GM04504 (cell line): ENCODE data around the gene SUCLG2.

Experiments used
- DNase-seq: peaks from one replicate; pipeline ENCODE4 v3.0.0-alpha.2; 2012; ENCODE audit warnings: low read depth

Gene SUCLG2

DNA sequence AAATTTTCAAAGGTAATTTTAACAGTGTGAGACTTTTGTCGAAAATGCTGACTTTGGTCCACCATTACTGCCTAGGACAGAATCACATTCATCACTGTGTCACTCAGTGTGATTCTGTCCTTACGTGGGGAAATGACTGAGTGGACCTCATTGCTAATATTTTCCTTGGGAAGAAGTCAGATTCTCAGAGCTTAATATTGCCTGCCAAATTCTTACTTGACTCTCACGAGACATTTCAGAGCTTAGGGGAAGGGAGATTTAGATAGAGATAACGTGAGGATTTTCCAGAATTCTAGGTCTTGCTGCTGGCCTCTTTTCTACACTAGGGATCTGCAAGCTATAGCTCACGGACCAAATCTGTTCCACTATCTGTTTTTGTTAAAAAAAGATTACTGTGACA, 270.4 kb downstream of the SUCLG2 start:
- DNase-seq: no peak

DNA sequence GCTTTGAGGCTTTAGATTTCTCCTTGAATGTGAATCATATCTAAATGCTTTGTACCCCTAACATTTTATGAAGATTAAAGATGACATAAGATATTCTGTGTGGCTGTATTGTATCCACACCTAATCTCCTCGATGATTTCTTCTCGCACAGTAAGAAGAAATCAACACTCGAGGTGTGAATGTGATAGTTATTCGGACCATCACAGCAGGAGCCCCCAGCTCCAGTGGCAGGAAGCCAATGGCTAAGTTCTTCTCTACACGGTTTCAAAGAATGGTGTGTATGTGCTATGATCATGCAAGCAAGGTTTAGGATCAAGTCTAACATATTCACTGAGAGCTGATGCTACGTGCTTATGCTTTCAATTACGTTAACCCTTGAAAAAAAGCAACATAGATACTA, 271.0 kb downstream of the SUCLG2 start:
- no peak for DNase-seq

DNA sequence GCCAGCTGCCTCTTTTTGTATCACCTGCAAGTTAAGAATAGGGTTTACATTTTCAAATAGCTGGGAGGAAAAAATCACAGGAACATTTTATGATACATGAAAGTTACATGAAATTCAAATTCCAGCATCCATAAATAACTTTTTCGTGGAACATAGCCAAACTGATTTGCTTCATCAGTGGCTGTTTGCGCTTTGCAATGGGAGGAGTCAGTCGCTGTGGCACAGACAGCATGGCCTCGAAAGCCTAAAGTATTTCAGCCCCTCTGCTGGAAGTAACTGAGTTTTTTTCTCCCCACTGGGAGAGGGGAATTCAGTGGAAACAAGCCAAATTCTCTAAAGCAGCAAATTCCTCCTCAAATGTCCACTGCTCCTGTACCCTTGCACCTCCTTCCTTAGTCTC, 271.9 kb downstream of the SUCLG2 start:
- no peak for DNase-seq

DNA sequence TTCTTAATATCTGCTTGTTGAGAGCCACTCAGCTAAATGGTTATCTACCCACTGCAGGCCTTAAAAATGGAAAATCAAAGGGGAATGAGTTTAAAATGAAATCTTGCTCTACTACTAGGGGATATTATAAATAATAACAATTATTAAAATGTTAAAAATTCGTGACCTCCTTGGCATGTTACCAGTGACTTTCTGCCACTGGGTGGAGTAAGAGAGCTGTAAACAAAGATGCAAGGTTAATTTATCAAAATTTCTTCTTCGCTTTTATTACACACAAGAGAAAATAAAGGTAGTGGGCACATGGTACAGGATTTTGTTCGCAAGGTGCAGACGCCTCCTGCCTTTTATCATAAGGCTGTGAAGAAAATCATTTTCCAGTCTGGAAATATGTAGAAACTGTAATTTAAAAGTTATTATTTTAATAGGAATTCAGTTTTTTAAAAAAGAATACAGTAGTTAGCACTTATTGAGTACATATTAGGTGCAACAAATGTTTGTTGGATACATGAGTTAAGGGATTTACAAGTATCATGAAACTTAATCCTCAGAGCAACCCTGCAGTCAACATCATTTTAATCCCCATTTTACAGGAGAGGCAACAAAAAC, 272.6 kb downstream of the SUCLG2 start:
- peak; percentile 5 for DNase-seq

DNA sequence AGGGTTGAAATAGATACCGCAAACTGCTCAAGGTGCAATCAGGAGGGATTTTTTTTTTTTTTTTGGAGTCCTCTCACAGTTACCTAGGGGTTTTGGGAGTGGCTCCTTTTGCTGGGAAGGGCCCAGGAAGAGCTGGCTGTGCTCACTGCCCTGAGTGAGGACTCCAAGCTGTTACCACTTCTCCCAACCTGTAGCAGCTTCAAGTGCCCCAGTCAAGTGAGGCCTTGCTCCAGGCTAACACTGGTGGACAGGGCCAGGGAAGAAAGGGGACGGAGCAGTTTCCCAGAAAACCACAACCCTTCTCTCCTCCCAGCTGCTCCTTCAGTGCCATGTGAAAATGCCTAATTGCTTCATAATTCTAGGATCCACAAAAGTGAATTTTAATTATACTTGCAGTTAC, 274.3 kb downstream of the SUCLG2 start:
- DNase-seq: no peak

DNA sequence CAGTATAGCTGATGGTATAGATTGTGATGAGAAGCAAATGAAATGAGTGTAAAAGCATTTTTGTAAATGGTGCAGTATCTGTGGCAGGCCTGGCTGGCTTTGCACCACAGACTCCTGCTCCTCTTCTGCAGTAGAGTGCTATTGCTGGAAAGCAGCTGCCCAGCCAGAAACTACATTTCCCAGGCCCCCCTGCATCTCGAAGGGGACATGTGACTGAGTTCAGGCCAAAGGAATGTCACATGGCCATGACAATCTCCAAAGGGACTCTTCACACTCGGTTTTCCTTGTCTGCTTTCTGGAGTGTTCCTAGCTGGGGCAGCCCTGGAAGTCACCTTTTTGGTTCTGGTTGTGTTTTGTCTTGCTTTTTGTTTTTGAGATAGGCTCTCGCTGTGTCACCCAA, 277.1 kb downstream of the SUCLG2 start:
- no peak for DNase-seq

DNA sequence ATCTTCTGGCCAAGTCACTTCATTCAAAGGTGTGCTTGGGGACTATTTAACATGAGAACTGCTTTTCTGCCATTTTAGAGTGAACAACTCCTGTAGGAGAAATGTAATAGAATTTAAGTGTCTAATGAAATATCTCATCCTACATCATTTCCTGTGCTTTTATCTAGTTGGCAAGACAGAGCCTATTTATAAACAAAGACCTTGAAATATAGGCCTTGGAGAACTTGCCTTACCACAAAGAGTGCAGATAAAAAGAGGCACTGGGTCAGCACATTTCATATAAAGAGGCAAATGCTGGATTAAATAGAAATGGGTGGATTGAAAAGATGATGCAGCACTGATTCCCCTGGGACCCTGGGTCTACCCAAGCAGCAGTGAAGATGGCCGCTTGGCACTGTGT, 278.0 kb downstream of the SUCLG2 start:
- no peak for DNase-seq

DNA sequence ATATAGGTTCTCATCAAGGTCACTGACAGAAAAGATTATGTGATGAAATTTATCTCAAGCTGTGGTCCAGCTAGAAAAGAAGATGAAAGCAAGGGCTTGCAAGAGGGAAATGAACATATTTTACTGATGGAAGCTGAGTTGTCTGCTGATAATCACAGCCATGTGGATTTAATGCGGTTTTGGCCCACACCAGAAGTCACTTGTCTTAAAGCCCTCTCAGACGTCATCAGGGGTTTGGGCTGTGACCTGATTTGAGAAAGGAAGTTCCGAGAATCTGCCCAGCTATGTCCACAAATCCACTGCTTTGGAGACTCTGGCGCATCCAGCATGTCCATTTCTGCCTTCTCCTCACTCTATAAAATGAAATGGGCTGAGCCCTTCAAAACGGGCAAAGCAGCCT, 278.4 kb downstream of the SUCLG2 start:
- DNase-seq: no peak

DNA sequence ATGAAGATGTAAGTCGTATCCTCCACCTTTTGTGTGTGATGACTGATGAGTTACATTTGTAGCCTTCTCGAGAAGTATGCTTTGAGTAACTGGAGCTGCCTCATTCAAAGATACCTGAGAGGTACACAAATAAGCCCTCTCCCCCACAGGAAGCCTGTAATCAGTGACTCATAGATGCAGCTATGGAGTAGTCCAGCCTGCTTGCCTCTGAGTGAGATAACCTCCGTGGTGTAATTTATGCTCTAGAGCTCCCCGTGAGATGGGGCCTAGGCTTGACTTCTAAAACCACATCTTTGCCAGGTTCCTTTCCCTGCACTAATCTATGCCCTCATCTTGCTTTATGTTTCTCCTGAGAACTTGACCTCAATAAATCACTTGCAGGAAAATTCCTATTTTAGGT, 291.7 kb downstream of the SUCLG2 start:
- DNase-seq: no peak

DNA sequence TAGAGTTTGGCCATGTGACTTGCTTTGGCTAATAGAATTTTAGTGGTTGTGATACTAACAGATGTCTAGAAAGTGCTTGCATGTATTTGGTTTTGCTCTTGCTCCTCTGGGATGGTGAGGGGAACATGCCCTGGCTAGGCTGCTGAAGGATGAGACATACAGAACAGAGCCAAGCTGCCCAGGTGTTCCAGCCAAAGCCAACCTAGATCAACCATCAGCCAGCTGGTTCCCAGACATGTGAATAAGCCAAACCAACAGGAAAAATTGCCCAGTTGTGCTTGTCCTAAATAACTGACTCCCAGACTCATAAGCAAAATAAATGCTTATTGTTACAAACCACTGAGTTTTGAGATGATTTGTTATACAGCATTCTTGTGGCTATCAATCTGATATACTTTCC, 292.6 kb downstream of the SUCLG2 start:
- no peak for DNase-seq

DNA sequence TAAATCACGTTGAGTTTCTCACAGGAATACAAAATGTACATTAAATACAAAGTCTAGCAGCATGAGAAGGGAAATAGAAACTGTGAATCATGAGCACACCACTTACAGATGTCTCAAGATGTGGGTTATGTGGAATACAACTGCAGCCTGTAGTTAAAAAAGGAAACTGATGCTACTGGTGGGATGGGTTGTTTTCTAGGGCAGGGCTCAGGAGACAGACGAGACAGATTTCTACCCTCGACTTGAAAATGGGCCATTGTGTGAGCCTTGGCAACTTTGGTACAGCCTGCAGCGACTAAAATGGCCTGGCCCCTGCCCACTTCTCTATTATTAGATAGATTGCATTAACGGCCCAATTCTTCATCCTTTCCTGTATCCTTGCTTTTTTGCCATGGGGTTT, 293.1 kb downstream of the SUCLG2 start:
- no peak for DNase-seq

DNA sequence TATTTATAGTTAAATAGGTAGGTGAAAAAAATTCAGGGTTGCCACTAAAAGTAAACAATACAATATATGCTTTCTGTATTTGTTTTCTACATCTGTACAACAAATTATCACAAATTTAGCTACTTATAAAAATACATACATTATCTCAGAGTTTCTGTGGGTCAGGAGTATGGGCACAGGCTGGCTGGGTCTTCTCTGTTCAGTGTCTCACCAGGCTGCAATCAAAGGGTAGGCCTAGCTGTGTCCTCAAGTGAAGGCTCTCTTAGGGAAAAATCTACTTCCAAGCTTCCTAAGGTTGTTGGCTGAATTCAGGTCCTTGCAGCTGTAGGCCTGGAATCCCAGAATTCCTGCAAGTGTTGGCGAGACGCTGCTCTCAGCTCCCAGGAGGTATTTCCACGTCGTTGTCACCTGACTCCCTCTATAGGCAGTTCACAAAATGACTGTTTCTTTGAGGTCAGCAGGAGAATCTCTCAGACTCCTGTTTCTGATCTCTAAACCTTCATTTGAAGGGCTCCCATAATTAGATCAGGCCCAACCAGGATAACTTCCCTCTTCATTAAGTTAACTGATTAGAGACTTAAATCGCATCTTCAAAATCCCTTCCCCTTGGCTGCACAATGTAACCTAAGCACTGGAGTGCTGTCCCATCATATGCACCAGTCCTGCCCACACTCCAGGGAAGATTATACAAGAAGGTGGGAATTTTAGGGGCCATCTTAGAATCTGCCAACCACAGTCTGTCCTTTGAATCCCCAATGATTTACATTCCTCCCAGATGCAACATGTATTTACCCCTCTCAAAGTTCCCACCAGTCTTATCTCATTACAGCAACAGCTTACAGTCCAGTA, 296.6 kb downstream of the SUCLG2 start:
- DNase-seq: peak; percentile 5

DNA sequence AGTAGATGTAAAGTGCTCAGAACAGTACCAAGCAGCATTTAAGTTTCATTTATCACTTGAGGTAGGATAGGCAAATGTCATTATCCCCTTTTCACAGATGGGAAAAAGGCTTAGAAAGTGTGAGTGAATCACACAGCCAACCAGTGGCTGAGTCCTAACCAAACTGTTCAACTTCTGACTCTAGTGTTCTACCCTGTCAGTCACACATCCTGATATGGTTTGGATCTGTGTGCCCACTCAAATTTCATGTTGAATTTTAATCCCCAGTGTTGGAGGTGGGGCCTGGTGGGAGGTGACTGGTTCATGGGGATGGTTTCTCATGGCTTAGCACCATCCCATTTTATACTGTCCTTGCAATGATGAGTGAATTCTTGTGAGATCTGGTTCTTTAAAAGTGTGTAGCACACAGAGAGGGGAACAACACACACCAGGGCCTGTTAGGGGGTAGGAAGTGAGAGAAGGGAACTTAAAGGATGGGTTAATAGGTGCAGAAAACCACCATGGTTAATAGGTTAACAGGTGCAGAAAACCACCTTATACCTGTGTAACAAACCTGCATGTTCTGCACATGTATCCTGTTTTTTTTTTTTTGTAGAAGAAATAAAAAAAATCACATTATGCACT, 304.7 kb downstream of the SUCLG2 start:
- DNase-seq: no peak

DNA sequence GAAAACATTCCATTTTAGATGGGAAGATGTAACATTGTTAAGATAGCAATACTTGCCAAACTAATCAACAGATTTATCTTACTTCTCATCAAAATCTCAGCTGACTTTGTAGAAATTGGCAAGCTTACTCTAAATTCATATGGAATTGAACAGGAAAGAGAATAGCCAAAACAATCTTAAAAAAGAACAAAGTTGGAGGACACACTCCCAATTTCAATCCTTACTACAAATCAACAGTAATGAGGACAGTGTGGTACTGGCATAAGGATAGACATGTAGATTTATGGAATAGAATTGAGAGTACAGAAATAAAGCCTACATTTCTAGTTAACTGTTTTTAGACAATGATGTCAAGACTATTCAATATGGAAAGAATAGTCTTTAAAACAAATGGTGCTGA, 308.3 kb downstream of the SUCLG2 start:
- DNase-seq: no peak

DNA sequence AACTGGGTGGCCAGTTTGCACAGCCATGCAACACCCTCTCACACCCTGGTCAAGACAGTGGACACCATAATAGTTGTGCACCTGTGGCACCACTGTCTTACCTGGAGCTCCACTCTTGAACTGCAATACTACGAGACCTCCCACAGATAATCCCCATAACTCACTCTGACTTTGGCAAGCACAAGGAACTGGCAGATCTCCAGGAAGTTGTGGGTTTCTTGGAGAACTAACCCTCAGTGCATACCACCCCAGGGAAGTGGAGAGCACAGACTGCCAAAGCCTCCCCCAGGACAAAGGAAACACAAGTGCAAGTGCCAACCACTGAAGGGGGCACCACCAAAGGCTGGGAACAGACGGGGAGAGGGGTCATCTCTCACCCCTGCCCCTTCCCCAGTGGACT, 318.6 kb downstream of the SUCLG2 start:
- no peak for DNase-seq

DNA sequence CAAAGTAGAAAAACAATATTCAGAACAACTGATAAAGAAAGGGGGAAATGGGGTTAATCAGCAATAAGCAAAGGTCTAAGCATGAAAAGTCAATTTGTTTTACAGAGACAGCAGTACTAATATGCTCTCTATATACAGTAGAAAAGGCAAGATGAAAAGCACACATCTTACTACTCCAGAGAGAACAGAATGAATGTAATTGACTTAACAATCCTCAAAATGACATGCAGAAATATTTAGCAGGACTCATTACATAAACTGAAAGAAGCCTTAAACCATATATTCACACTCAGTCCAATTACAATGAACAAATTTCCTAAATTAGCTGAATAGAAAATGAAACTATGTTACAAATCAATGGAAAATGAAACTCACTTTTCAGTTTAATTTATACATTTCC, 319.8 kb downstream of the SUCLG2 start:
- DNase-seq: no peak

DNA sequence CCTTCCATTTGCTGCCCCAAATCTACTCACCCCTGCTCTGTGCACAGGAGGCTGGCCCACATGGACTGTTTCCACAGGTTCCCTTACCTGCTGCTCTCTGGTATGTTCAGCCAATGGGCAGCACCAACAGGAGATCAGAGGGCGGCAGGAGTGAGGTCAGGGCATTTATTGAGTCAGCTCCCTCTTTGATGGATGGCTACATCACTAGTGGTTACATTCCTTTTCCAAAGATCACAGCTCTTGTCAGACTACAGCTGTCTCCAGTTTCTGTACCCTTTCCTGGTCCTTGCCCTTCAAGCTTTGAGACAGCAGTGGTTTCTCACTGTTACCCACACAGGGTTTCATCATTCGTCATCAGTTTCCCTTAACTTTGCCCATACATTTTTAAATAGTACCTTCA, 325.1 kb downstream of the SUCLG2 start:
- DNase-seq: no peak

DNA sequence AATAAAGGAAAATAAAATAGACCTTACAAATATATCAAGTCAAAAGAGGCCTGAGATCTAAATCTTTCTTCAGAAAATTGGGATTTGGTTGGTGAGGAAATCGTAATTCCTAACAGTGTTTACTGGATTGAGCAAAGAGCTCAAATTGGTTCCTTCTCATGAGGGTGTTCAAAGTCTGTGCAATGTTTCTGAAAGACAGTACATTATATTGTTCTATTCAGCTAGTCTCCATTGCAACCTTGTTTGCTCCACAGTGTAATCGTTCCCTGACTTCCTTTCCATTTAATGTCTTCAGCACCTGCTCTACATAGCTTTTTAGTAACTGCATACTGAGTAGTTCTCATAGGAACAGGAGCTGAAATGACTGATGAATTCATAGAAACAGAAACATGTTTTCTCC, 326.8 kb downstream of the SUCLG2 start:
- no peak for DNase-seq

DNA sequence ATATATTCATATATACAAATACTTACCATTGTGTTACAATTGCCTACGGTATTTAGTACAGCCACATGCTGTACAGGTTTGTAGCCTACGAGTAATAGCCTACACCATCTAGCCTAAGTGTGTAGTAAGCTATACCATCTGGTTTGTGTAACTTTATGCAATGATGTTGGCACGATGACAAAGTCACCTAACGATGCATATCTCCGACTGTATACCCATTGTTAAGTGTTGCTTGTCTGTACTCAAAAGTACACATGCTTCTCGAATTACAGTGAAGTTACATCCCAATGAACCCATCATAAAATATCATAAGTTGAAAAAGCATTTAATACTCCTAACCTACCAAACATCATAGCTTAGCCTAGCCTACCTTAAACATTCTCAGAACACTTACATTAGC, 329.2 kb downstream of the SUCLG2 start:
- no peak for DNase-seq
